HUES64 (cell line): ENCODE results near the gene ZNF264. TPM values are rescaled to one million over a fixed set of nuclear protein-coding genes. Genes with fewer than 3 reads are reported as not detected.
"Not testable (repeated sequence)": the region's sequence is repeated elsewhere in the genome, so short reads cannot be mapped to it uniquely, and the experiment has no call there.

ENCODE experiments used
- H3K27ac ChIP-seq: 2 replicates; pipeline ENCODE4 v1.7.0; 2013; ENCODE audit warnings: low read depth, low read length, inconsistent platforms
- H3K27me3 ChIP-seq: 2 replicates; pipeline ENCODE4 v1.6.1; 2013; ENCODE audit warnings: mild to moderate bottlenecking, low read length; ENCODE audit not compliant: insufficient read depth
- H3K36me3 ChIP-seq: 2 replicates; pipeline ENCODE4 v1.6.1; 2013; ENCODE audit warnings: mild to moderate bottlenecking, low read length; ENCODE audit not compliant: insufficient read depth
- H3K4me1 ChIP-seq: 2 replicates; pipeline ENCODE4 v1.6.1; 2013; ENCODE audit warnings: mild to moderate bottlenecking, low read length, moderate library complexity; ENCODE audit not compliant: insufficient read depth
- H3K4me3 ChIP-seq: 2 replicates; pipeline ENCODE4 v1.5.1; 2013; ENCODE audit warnings: mild to moderate bottlenecking, low read length, moderate library complexity
- H3K9ac ChIP-seq: 2 replicates; pipeline ENCODE4 v1.6.1; 2013; ENCODE audit warnings: mild to moderate bottlenecking, low read depth, low read length
- H3K9me3 ChIP-seq: 2 replicates; pipeline ENCODE4 v1.6.1; 2013; ENCODE audit warnings: low read depth, low read length; ENCODE audit not compliant: insufficient read depth
- WGBS: fragments of 150-250, 120-280 bp; methylation state at CpG from one replicate; pipeline ENCODE4 v1.1.7; 2013; ENCODE audit warnings: missing lambda C conversion rate; 5-methylcytosine and 5-hydroxymethylcytosine counted together
- polyA plus RNA-seq, 2 experiments: library from polyadenylated mRNA; stranded (reverse); fragments of 50-300 nt; gene quantifications; one replicate each; pipeline ENCODE4 v1.2.3, GENCODE V29; 2013

The ZNF264 gene
- polyA plus RNA-seq (2013, experiment 1 of 2) = 4.4 TPM
- polyA plus RNA-seq (2013, experiment 2 of 2) = 5.2 TPM

GRCh38 chr19:57191141-57192076 lies at the start of gene ZNF264:
TSS of gene ZNF264 (plus strand) at chr19:57191500. CDS start at chr19:57191914, 414 bp downstream.
- WGBS = 2% methylated on average over 81 of the region's 81 CpGs
- Histone ChIP-seq H3K27me3 (no peaks in the 10 kb centered on the region), H3K36me3 (peaks cover 36% of the 10 kb centered on the region), H3K27ac (peak within 1 kb of the TSS; percentile 79), H3K9ac (peak within 1 kb of the TSS; percentile 79), H3K4me1 (no peaks in the 10 kb centered on the region), H3K4me3 (peak within 1 kb of the TSS; percentile 83), H3K9me3 (peaks cover 39% of the 10 kb centered on the region)

GRCh38 chr19:57141699-57142098 lies 49.6 kb upstream of the ZNF264 start:
- Histone ChIP-seq H3K27me3 (no peaks in the 10 kb centered on the region), H3K4me1 (no peaks in the 10 kb centered on the region), H3K4me3 (no peak overlapping the region), H3K36me3 (no peaks in the 10 kb centered on the region), H3K9ac (no peak overlapping the region), H3K9me3 (peaks cover 76% of the 10 kb centered on the region), H3K27ac (no peak overlapping the region)
- 93% methylated on average over 4 of the region's 4 CpGs for WGBS

- H3K9me3 ChIP-seq = peaks cover 70% of the 10 kb centered on the region
- no peak overlapping the region for H3K27ac ChIP-seq
- 88% methylated on average over 5 of the region's 5 CpGs for WGBS
- no peaks in the 10 kb centered on the region for H3K4me1 ChIP-seq
- H3K27me3 ChIP-seq = no peaks in the 10 kb centered on the region
- H3K9ac ChIP-seq = no peak overlapping the region
- no peaks in the 10 kb centered on the region for H3K36me3 ChIP-seq
- H3K4me3 ChIP-seq = no peak overlapping the region
Observed at GRCh38 chr19:57152921-57153320, 38.4 kb upstream of the ZNF264 start.

GRCh38 chr19:57161985-57162539 lies 29.2 kb upstream of the ZNF264 start:
- 82% methylated on average over 5 of the region's 5 CpGs for WGBS
- H3K9me3 ChIP-seq = peaks cover 74% of the 10 kb centered on the region
- no peak overlapping the region for H3K9ac ChIP-seq
- no peaks in the 10 kb centered on the region for H3K36me3 ChIP-seq
- H3K27me3 ChIP-seq = no peaks in the 10 kb centered on the region
- H3K4me3 ChIP-seq = no peak overlapping the region
- H3K4me1 ChIP-seq = no peaks in the 10 kb centered on the region
- no peak overlapping the region for H3K27ac ChIP-seq

GRCh38 chr19:57165846-57166245 lies 25.5 kb upstream of the ZNF264 start:
- H3K9ac ChIP-seq = no peak overlapping the region
- H3K27ac ChIP-seq = no peak overlapping the region
- no peaks in the 10 kb centered on the region for H3K36me3 ChIP-seq
- peaks cover 65% of the 10 kb centered on the region for H3K9me3 ChIP-seq
- H3K4me1 ChIP-seq = no peaks in the 10 kb centered on the region
- H3K27me3 ChIP-seq = no peaks in the 10 kb centered on the region
- WGBS = 74% methylated on average over 7 of the region's 7 CpGs
- no peak overlapping the region for H3K4me3 ChIP-seq

DNA sequence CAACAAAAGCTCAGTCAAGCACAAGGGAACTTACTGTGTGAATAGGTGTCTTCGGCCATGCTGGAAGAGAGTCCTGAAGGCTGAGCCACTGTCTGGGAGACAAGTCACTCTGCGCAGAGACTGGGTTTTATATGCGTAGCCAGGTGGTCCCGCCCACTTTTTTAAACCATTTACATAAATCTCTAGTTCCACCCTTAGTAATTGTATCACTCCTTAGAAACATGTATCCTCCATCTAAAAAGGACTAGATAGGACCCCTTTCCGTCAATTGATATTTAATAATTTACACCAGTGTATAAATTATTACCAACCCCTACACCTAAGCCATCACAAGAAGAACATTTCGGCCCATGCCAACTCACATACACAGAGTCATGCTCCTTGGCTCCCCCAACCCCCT lies 23.9 kb upstream of the ZNF264 start, which contains the start of gene DUXA:
Gene DUXA, minus strand, starts transcription at position 101 of the 400 bp plus-strand sequence. Its CDS starts 42 bp downstream, at position 59.
- Histone ChIP-seq H3K9ac (no peak within 1 kb of the TSS), H3K36me3 (no peaks in the 10 kb centered on the region), H3K4me1 (no peaks in the 10 kb centered on the region), H3K4me3 (no peak within 1 kb of the TSS), H3K27ac (no peak within 1 kb of the TSS), H3K9me3 (peaks cover 59% of the 10 kb centered on the region), H3K27me3 (no peaks in the 10 kb centered on the region)
- 83% methylated on average over 6 of the region's 6 CpGs for WGBS

- peak overlapping the region; percentile 49 for H3K4me3 ChIP-seq
- no peaks in the 10 kb centered on the region for H3K36me3 ChIP-seq
- 88% methylated on average over 27 of the region's 42 CpGs for WGBS
- peaks cover 57% of the 10 kb centered on the region for H3K9me3 ChIP-seq
- no peak overlapping the region for H3K27ac ChIP-seq
- H3K4me1 ChIP-seq = no peaks in the 10 kb centered on the region
- no peaks in the 10 kb centered on the region for H3K27me3 ChIP-seq
- no peak overlapping the region for H3K9ac ChIP-seq
Observed at GRCh38 chr19:57171551-57172081, 19.7 kb upstream of the ZNF264 start.

DNA sequence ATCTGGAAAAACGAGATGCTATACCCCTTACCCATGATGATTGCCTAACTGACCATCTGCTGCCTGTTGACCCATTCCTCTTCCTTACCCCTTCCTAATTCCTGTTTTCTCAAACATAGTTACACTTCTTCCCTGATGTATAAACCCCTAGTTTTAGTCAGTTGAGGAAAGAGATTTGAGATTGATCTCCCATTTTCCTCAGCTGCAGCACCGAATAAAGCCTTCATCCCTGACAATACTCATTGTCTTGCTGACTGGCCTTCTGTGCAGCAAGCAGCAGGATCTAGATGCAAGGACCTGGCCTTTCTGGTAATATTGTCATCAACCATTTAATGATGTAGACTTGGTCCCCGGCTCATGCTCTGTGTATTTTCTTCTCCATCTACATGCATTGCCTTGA lies 999 bp upstream of the ZNF264 start:
- H3K27me3 ChIP-seq = no peaks in the 10 kb centered on the region
- 94% methylated on average over 3 of the region's 3 CpGs for WGBS
- no peaks in the 10 kb centered on the region for H3K4me1 ChIP-seq
- H3K9me3 ChIP-seq = peaks cover 49% of the 10 kb centered on the region
- H3K27ac ChIP-seq = no peak overlapping the region
- H3K4me3 ChIP-seq = peak overlapping the region; percentile 83
- peaks cover 26% of the 10 kb centered on the region for H3K36me3 ChIP-seq
- no peak overlapping the region for H3K9ac ChIP-seq

GRCh38 chr19:57192077-57192420 lies 749 bp downstream of the ZNF264 start:
- Histone ChIP-seq H3K27me3 (no peaks in the 10 kb centered on the region), H3K9me3 (peaks cover 35% of the 10 kb centered on the region), H3K27ac (0 out of 2 replicates have a peak overlapping the region, but pooled peaks have one; percentile 79), H3K9ac (peak overlapping the region; percentile 79), H3K4me1 (no peaks in the 10 kb centered on the region), H3K4me3 (peak overlapping the region; percentile 83), H3K36me3 (peaks cover 43% of the 10 kb centered on the region)
- 12% methylated on average over 9 of the region's 9 CpGs for WGBS

DNA sequence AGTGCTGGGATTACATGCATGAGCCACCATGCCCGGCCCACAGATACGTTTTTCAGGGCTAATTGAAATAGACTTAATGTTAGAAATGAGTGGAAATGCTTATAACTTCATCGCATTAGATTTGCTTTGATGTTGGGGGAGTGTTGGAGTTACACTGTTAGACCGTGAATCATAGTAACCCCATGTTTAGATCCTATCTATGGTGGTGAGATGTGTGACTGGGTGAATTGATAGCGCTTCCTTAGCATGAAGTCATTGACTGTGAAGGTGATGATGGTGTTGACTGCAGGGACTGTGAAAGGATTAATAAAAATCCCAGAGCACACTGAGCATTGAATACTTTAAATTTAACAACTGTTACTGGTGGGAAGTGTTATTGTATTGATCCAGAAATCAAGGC lies 1.7 kb downstream of the ZNF264 start:
- Histone ChIP-seq H3K4me1 (no peaks in the 10 kb centered on the region), H3K9ac (no peak overlapping the region), H3K9me3 (peaks cover 26% of the 10 kb centered on the region), H3K27me3 (no peaks in the 10 kb centered on the region), H3K27ac (no peak overlapping the region), H3K4me3 (peak overlapping the region; percentile 83; the same call in 1 of the 2 replicates), H3K36me3 (peaks cover 49% of the 10 kb centered on the region)
- WGBS = 92% methylated on average over 5 of the region's 5 CpGs

- H3K9ac ChIP-seq, H3K4me1 ChIP-seq, H3K27ac ChIP-seq, H3K4me3 ChIP-seq, H3K27me3 ChIP-seq, H3K9me3 ChIP-seq: not testable (repeated sequence)
- peaks cover 61% of the 10 kb centered on the region for H3K36me3 ChIP-seq
- 93% methylated on average over 6 of the region's 6 CpGs for WGBS
Observed at GRCh38 chr19:57197874-57198273, 6.6 kb downstream of the ZNF264 start.
